ENCODE measurements around the gene HDHD3.
"Not testable (repeated sequence)": the region's sequence is repeated elsewhere in the genome, so short reads cannot be mapped to it uniquely, and the experiment has no call there.

HDHD3 gene
- total RNA-seq = 7.5 to 12.8 (median 11.4) reads per million in 4 donors

GRCh38 chr9:113376634-113377567, at the start of gene HDHD3:
Gene HDHD3, minus strand, starts transcription at chr9:113376986. Its CDS starts 2,632 bp downstream, at chr9:113374354.
- DNase-seq = peak; percentile 64 to 83 (median 73)

GRCh38 chr9:113425072-113425471, 48.3 kb upstream of the HDHD3 start:
- no peak for DNase-seq

- DNase-seq = no peak
These were observed 44.9 kb upstream of the HDHD3 start for GRCh38 chr9:113421726-113422125.

GRCh38 chr9:113417370-113417769, 40.6 kb upstream of the HDHD3 start:
- no peak for DNase-seq

GRCh38 chr9:113416149-113416721, 39.4 kb upstream of the HDHD3 start:
- no peak for DNase-seq

GRCh38 chr9:113410207-113410864, 33.5 kb upstream of the HDHD3 start, which contains the start of the genes C9orf43 and POLE3:
Gene C9orf43, plus strand, starts transcription at chr9:113410747. Its CDS starts 2,747 bp downstream, at chr9:113413494.
Gene POLE3, minus strand, starts transcription at chr9:113410675. Its CDS starts 382 bp downstream, at chr9:113410293.
- peak; percentile 85 to 97 (median 90) for DNase-seq

- DNase-seq = no peak
These were observed 33.1 kb upstream of the HDHD3 start for GRCh38 chr9:113409883-113410206.

GRCh38 chr9:113409481-113409880, 32.7 kb upstream of the HDHD3 start:
- no peak for DNase-seq

GRCh38 chr9:113406873-113407511, 30.2 kb upstream of the HDHD3 start:
- peak; percentile 31 to 65 (median 37) for DNase-seq

GRCh38 chr9:113406353-113406752, 29.6 kb upstream of the HDHD3 start:
- DNase-seq = not testable (repeated sequence)

GRCh38 chr9:113403646-113404045, 26.9 kb upstream of the HDHD3 start:
- no peak for DNase-seq

GRCh38 chr9:113401027-113401792, 24.4 kb upstream of the HDHD3 start, which contains the start of gene ALAD:
Gene ALAD, minus strand, starts transcription at chr9:113401284. Its CDS starts 7,725 bp downstream, at chr9:113393559.
- DNase-seq = peak; percentile 99 to 100 (median 99)

- DNase-seq = no peak
These were observed 22.9 kb upstream of the HDHD3 start for GRCh38 chr9:113399646-113400200.

- no peak for DNase-seq
These were observed 22.0 kb upstream of the HDHD3 start for GRCh38 chr9:113398796-113399195.

GRCh38 chr9:113397203-113397631, 20.4 kb upstream of the HDHD3 start:
- DNase-seq = no peak

- DNase-seq = no peak
These were observed 18.4 kb upstream of the HDHD3 start for GRCh38 chr9:113395000-113395861.

- DNase-seq = no peak
These were observed 16.5 kb upstream of the HDHD3 start for GRCh38 chr9:113393281-113393680.

GRCh38 chr9:113391917-113392316, 15.1 kb upstream of the HDHD3 start:
- DNase-seq = no peak

- no peak for DNase-seq
These were observed 13.6 kb upstream of the HDHD3 start for GRCh38 chr9:113390192-113390960.

- DNase-seq = no peak
These were observed 12.7 kb upstream of the HDHD3 start for GRCh38 chr9:113389451-113389850.

Data from T-helper 1 cell (primary cell).